ENCODE results near the gene RNF141. TPM values are rescaled to one million over a fixed set of nuclear protein-coding genes. Genes with fewer than 3 reads are reported as not detected.
A peak's percentile ranks its signal among the peaks of the same experiment; 100 is the strongest.

Gene RNF141, protein sequence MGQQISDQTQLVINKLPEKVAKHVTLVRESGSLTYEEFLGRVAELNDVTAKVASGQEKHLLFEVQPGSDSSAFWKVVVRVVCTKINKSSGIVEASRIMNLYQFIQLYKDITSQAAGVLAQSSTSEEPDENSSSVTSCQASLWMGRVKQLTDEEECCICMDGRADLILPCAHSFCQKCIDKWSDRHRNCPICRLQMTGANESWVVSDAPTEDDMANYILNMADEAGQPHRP
- total RNA-seq, result 50.0 TPM
- long read RNA-seq, full-length matches to known transcripts, result 69 of 72 reads
- long read RNA-seq, partial matches to known transcripts, result 3 of 72 reads
- long read RNA-seq, other reads (novel, unspliced or antisense), result 0 of 72 reads

GRCh38 chr11:10540915-10541560 is at the start of gene RNF141:
Gene RNF141, minus strand, starts transcription at chr11:10541187. Its CDS starts 7,029 bp downstream, at chr11:10534158.
- ATAC-seq (peak; percentile 100), DNase-seq (peak; percentile 98)
- Histone ChIP-seq H3K36me3 (no peaks in the 10 kb centered on the region), H3K9me3 (no peaks in the 10 kb centered on the region), H3K27me3 (no peaks in the 10 kb centered on the region), H3K27ac (peak within 1 kb of the TSS; percentile 89), H3K4me1 (peaks cover 17% of the 10 kb centered on the region), H3K4me3 (peak within 1 kb of the TSS; percentile 88)
- intact Hi-C loops (cut with DNase I), result no loop called here
- TF ChIP-seq, protein P1, sequence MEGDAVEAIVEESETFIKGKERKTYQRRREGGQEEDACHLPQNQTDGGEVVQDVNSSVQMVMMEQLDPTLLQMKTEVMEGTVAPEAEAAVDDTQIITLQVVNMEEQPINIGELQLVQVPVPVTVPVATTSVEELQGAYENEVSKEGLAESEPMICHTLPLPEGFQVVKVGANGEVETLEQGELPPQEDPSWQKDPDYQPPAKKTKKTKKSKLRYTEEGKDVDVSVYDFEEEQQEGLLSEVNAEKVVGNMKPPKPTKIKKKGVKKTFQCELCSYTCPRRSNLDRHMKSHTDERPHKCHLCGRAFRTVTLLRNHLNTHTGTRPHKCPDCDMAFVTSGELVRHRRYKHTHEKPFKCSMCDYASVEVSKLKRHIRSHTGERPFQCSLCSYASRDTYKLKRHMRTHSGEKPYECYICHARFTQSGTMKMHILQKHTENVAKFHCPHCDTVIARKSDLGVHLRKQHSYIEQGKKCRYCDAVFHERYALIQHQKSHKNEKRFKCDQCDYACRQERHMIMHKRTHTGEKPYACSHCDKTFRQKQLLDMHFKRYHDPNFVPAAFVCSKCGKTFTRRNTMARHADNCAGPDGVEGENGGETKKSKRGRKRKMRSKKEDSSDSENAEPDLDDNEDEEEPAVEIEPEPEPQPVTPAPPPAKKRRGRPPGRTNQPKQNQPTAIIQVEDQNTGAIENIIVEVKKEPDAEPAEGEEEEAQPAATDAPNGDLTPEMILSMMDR (IDR thresholded peaks at IDR 0.05), result peak; percentile 86

GRCh38 chr11:10590218-10590915 is 49.4 kb upstream of the RNF141 start:
- Histone ChIP-seq H3K4me3 (no peak overlapping the region), H3K9me3 (no peaks in the 10 kb centered on the region), H3K4me1 (peaks cover 6% of the 10 kb centered on the region), H3K27ac (no peak overlapping the region), H3K36me3 (no peaks in the 10 kb centered on the region), H3K27me3 (no peaks in the 10 kb centered on the region)
- DNase-seq (no peak), ATAC-seq (no peak)
- intact Hi-C loops (cut with DNase I), result no loop called here
- TF ChIP-seq, protein P1 (IDR thresholded peaks at IDR 0.05), result no peak

DNA sequence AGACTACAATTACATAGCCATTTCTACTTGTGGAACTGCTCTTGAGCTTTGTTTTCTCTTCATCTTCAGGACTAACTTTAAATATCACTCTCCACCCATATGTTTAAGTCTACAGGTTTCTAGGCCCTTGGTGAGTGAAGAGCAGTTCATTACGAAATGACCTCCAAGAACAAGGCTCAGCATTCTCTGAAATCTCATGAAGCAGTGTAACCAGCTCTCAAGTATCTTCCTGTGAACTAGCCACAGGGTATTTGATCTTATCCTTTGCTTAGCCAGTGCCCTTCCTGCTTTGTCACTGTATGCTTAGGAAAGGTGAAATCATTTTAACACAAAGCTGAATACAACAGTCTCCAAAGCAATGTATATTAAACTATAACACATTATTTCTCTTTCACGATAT is 47.9 kb upstream of the RNF141 start:
- Histone ChIP-seq H3K4me3 (no peak overlapping the region), H3K4me1 (peaks cover 13% of the 10 kb centered on the region), H3K27ac (no peak overlapping the region), H3K36me3 (no peaks in the 10 kb centered on the region), H3K27me3 (no peaks in the 10 kb centered on the region), H3K9me3 (no peaks in the 10 kb centered on the region)
- ATAC-seq, result peak; percentile 81
- intact Hi-C loops (cut with DNase I), result no loop called here
- no peak for DNase-seq
- TF ChIP-seq, protein P1 (IDR thresholded peaks at IDR 0.05), result no peak

DNA sequence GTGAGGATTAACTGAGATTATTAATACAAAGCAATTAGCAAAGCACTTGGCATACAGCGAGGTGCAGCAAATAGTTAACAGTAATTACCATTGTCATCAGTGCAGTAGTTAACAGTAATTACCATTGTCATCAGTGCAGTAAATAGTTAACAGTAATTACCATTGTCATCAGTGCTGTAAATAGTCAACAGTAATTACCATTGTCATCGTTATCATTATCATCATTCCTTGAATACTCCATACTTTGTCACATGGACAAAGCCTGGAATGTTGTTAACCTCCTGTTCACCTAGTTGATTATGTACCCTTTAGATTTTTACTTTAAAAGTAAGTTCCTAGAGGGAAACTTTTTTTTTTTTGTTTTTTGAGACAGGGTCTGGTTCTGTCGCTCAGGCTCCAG is 47.0 kb upstream of the RNF141 start:
- Histone ChIP-seq H3K36me3 (no peaks in the 10 kb centered on the region), H3K4me1 (peaks cover 13% of the 10 kb centered on the region), H3K4me3 (no peak overlapping the region), H3K27ac (no peak overlapping the region), H3K27me3 (no peaks in the 10 kb centered on the region), H3K9me3 (no peaks in the 10 kb centered on the region)
- DNase-seq, result no peak
- no peak for ATAC-seq
- intact Hi-C loops (cut with DNase I), result no loop called here
- TF ChIP-seq, protein P1 (IDR thresholded peaks at IDR 0.05), result no peak

DNA sequence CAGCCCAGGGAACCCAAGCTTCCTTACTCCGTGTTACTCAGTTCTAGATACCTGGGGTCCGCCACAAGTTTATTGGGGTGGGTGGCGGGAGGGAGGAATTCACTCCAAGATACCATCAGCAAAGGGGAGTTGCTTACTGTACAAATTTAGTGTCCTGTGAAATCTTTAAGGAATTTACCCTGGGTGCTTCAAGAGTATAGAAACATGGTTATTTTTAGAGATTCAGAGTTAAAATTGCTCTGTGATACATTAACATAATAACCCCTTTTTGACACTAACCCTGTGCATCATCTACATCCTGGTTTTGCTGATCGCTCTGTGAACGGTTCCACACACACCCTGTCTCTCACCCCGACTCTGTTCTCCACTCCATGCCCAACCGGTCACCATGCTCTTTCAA is 46.4 kb upstream of the RNF141 start:
- Histone ChIP-seq H3K4me1 (peaks cover 13% of the 10 kb centered on the region), H3K36me3 (no peaks in the 10 kb centered on the region), H3K27ac (no peak overlapping the region), H3K9me3 (no peaks in the 10 kb centered on the region), H3K4me3 (no peak overlapping the region), H3K27me3 (no peaks in the 10 kb centered on the region)
- intact Hi-C loops (cut with DNase I), result no loop called here
- no peak for ATAC-seq
- no peak for DNase-seq
- TF ChIP-seq, protein P1 (IDR thresholded peaks at IDR 0.05), result no peak

Data from upper lobe of right lung (tissue), 1 donor.